ENCODE measurements around the gene DENND4C.

DENND4C gene

GRCh38 chr9:19269582-19269981, 39.1 kb downstream of the DENND4C start:
- no peak for DNase-seq (ENCODE audit: low spot score)

GRCh38 chr9:19270421-19270949, 40.0 kb downstream of the DENND4C start:
- DNase-seq (ENCODE audit: low spot score): no peak

- DNase-seq (ENCODE audit: low spot score): no peak
These were observed 40.6 kb downstream of the DENND4C start for GRCh38 chr9:19271081-19271480.

- DNase-seq (ENCODE audit: low spot score): no peak
These were observed 51.3 kb downstream of the DENND4C start for GRCh38 chr9:19281801-19282200.

GRCh38 chr9:19283072-19283710, 52.7 kb downstream of the DENND4C start:
- no peak for DNase-seq (ENCODE audit: low spot score)

GRCh38 chr9:19284729-19285128, 54.2 kb downstream of the DENND4C start:
- no peak for DNase-seq (ENCODE audit: low spot score)

GRCh38 chr9:19286634-19287188, 56.2 kb downstream of the DENND4C start:
- no peak for DNase-seq (ENCODE audit: low spot score)

- DNase-seq (ENCODE audit: low spot score): no peak
These were observed 57.6 kb downstream of the DENND4C start for GRCh38 chr9:19288081-19288480.

GRCh38 chr9:19290103-19290502, 59.6 kb downstream of the DENND4C start:
- DNase-seq (ENCODE audit: low spot score): no peak

- DNase-seq (ENCODE audit: low spot score): no peak
These were observed 63.7 kb downstream of the DENND4C start for GRCh38 chr9:19294219-19294618.

- DNase-seq (ENCODE audit: low spot score): no peak
These were observed 68.0 kb downstream of the DENND4C start for GRCh38 chr9:19298436-19299000.

- DNase-seq (ENCODE audit: low spot score): no peak
These were observed 72.7 kb downstream of the DENND4C start for GRCh38 chr9:19303216-19303615.

- DNase-seq (ENCODE audit: low spot score): no peak
These were observed 76.1 kb downstream of the DENND4C start for GRCh38 chr9:19306568-19306967.

GRCh38 chr9:19310246-19310645, 79.8 kb downstream of the DENND4C start:
- DNase-seq (ENCODE audit: low spot score): no peak

- no peak for DNase-seq (ENCODE audit: low spot score)
These were observed 83.1 kb downstream of the DENND4C start for GRCh38 chr9:19313573-19313972.

- DNase-seq (ENCODE audit: low spot score): no peak
These were observed 90.0 kb downstream of the DENND4C start for GRCh38 chr9:19320495-19320894.

GRCh38 chr9:19331877-19332276, 101.4 kb downstream of the DENND4C start:
- DNase-seq (ENCODE audit: low spot score): no peak

- no peak for DNase-seq (ENCODE audit: low spot score)
These were observed 105.7 kb downstream of the DENND4C start for GRCh38 chr9:19336166-19336565.

- no peak for DNase-seq (ENCODE audit: low spot score)
These were observed 112.5 kb downstream of the DENND4C start for GRCh38 chr9:19342947-19343346.

- no peak for DNase-seq (ENCODE audit: low spot score)
These were observed 128.2 kb downstream of the DENND4C start for GRCh38 chr9:19358701-19359100.

GRCh38 chr9:19369107-19369506, 138.6 kb downstream of the DENND4C start:
- DNase-seq (ENCODE audit: low spot score): no peak

GRCh38 chr9:19371942-19372341, 141.4 kb downstream of the DENND4C start:
- no peak for DNase-seq (ENCODE audit: low spot score)

GRCh38 chr9:19372567-19372966, 142.1 kb downstream of the DENND4C start:
- no peak for DNase-seq (ENCODE audit: low spot score)

GRCh38 chr9:19373527-19373926, 143.0 kb downstream of the DENND4C start:
- no peak for DNase-seq (ENCODE audit: low spot score)

All from AG20443 (cell line).